Pons (tissue), 1 donor: ENCODE data around the gene WNT5B.

Source experiments
- DNase-seq: peaks from one replicate; pipeline ENCODE4 v3.0.0-alpha.2; 2016; ENCODE audit warnings: low spot score

Gene WNT5B

GRCh38 chr12:1630133-1630826 is 1.2 kb downstream of the WNT5B start:
- no peak for DNase-seq

- no peak for DNase-seq
Measured at GRCh38 chr12:1630827-1631591, 2.0 kb downstream of the WNT5B start.

- no peak for DNase-seq
Measured at GRCh38 chr12:1632702-1633101, 3.7 kb downstream of the WNT5B start.

GRCh38 chr12:1633459-1633858 is 4.4 kb downstream of the WNT5B start:
- DNase-seq, result no peak

GRCh38 chr12:1634149-1634548 is 5.1 kb downstream of the WNT5B start:
- no peak for DNase-seq

- DNase-seq, result peak; percentile 86
Measured at GRCh38 chr12:1634590-1635191, 5.7 kb downstream of the WNT5B start.

- no peak for DNase-seq
Measured at GRCh38 chr12:1635301-1636095, 6.5 kb downstream of the WNT5B start.

GRCh38 chr12:1638203-1638602 is 9.2 kb downstream of the WNT5B start:
- DNase-seq, result no peak

- no peak for DNase-seq
Measured at GRCh38 chr12:1639538-1639937, 10.5 kb downstream of the WNT5B start.

GRCh38 chr12:1640328-1641234 is 11.6 kb downstream of the WNT5B start:
- DNase-seq, result no peak

- no peak for DNase-seq
Measured at GRCh38 chr12:1642513-1642912, 13.5 kb downstream of the WNT5B start.

GRCh38 chr12:1643043-1643442 is 14.0 kb downstream of the WNT5B start:
- no peak for DNase-seq

GRCh38 chr12:1643905-1644533 is 15.0 kb downstream of the WNT5B start:
- no peak for DNase-seq

GRCh38 chr12:1644534-1645438 is 15.8 kb downstream of the WNT5B start:
- DNase-seq, result peak; percentile 94

GRCh38 chr12:1645819-1646218 is 16.8 kb downstream of the WNT5B start:
- DNase-seq, result no peak

GRCh38 chr12:1646569-1647284 is 17.7 kb downstream of the WNT5B start:
- DNase-seq, result no peak

GRCh38 chr12:1647285-1647669 is 18.2 kb downstream of the WNT5B start:
- no peak for DNase-seq

GRCh38 chr12:1650260-1650977 is 21.4 kb downstream of the WNT5B start:
- DNase-seq, result no peak
